Progenitor cell of endocrine pancreas (in vitro differentiated cells): ENCODE results near the gene IQCK. TPM values are rescaled to one million over a fixed set of nuclear protein-coding genes. Genes with fewer than 3 reads are reported as not detected.
A peak's percentile ranks its signal among the peaks of the same experiment; 100 is the strongest.

Experiments used
- DNase-seq: peaks from one replicate; pipeline ENCODE4 v3.0.0; 2021; ENCODE audit warnings: low spot score; ENCODE audit not compliant: unreplicated experiment
- H3K27ac Mint-ChIP-seq: 2 replicates; pipeline ENCODE4 v1.8.0; 2021; ENCODE audit warnings: mild to moderate bottlenecking, moderate library complexity, mixed read lengths
- H3K27me3 Mint-ChIP-seq: 2 replicates; pipeline ENCODE4 v1.8.0; 2021; ENCODE audit warnings: mixed read lengths
- H3K36me3 Mint-ChIP-seq: 2 replicates; pipeline ENCODE4 v1.8.0; 2022; ENCODE audit warnings: mixed read lengths; ENCODE audit not compliant: insufficient read depth
- H3K4me1 Mint-ChIP-seq: 2 replicates; pipeline ENCODE4 v1.8.0; 2021; ENCODE audit warnings: low read depth, mixed read lengths
- H3K4me3 Mint-ChIP-seq: 2 replicates; pipeline ENCODE4 v1.8.0; 2021; ENCODE audit warnings: low read depth, mild to moderate bottlenecking, moderate library complexity, mixed read lengths
- H3K9me3 Mint-ChIP-seq: 2 replicates; pipeline ENCODE4 v1.8.0; 2021; ENCODE audit warnings: low read depth, mixed read lengths
- CTCF ChIP-seq: fragments of 200-600 bp; sonication (generic); IDR thresholded peaks from one replicate; pipeline ENCODE4 v1.5.0; 2021; ENCODE audit warnings: antibody characterized with exemption, mild to moderate bottlenecking; ENCODE audit not compliant: unreplicated experiment
- total RNA-seq: library from RNA; stranded (reverse); gene quantifications from 2 replicates; pipeline ENCODE4 v1.2.1, GENCODE V29; 2021

IQCK gene
- total RNA-seq, 1 donor from 2014 or later: 33.2 TPM

DNA sequence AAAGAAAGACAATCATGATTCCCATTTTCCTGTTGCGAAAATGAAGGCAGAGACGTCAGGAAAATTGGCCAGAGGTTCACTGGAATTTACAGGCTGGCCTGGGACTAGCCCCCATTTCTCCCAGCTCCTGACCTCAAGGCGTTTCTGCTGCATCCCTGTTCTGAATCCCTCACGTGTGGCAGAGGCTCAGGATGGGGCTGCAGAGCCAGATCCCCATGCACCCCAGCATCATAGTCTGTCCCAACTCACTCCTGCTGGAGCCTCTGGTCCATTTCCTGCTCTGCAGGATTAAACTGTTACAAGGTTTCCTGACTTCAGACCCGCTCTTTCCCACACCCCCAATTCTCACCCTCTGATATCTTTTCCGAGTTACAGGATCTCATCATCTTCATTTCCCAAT, 163.7 kb downstream of the IQCK start:
- no peak overlapping the region for H3K4me3 Mint-ChIP-seq
- no peak for TF ChIP-seq CTCF
- peak overlapping the region; percentile 81 for H3K27ac Mint-ChIP-seq
- DNase-seq: no peak
- H3K9me3 Mint-ChIP-seq: no peaks in the 10 kb centered on the region
- H3K36me3 Mint-ChIP-seq: peaks cover 4% of the 10 kb centered on the region
- peaks cover 18% of the 10 kb centered on the region for H3K4me1 Mint-ChIP-seq
- H3K27me3 Mint-ChIP-seq: peaks cover 16% of the 10 kb centered on the region

- peaks cover 4% of the 10 kb centered on the region for H3K36me3 Mint-ChIP-seq
- DNase-seq: no peak
- TF ChIP-seq CTCF: no peak
- peak overlapping the region; percentile 84 for H3K4me3 Mint-ChIP-seq
- H3K27me3 Mint-ChIP-seq: peaks cover 20% of the 10 kb centered on the region
- peaks cover 18% of the 10 kb centered on the region for H3K4me1 Mint-ChIP-seq
- H3K9me3 Mint-ChIP-seq: no peaks in the 10 kb centered on the region
- H3K27ac Mint-ChIP-seq: peak overlapping the region; percentile 81
Observed at GRCh38 chr16:19882186-19882585, 164.1 kb downstream of the IQCK start.

GRCh38 chr16:19882646-19883045, 164.6 kb downstream of the IQCK start:
- Mint-ChIP-seq H3K27ac (peak overlapping the region; percentile 91), H3K9me3 (no peaks in the 10 kb centered on the region), H3K4me1 (peaks cover 18% of the 10 kb centered on the region), H3K27me3 (peaks cover 21% of the 10 kb centered on the region), H3K4me3 (peak overlapping the region; percentile 84), H3K36me3 (peaks cover 4% of the 10 kb centered on the region)
- no peak for DNase-seq
- no peak for TF ChIP-seq CTCF

- peaks cover 18% of the 10 kb centered on the region for H3K4me1 Mint-ChIP-seq
- H3K36me3 Mint-ChIP-seq: peaks cover 4% of the 10 kb centered on the region
Observed at GRCh38 chr16:19883296-19883965, 165.4 kb downstream of the IQCK start.

DNA sequence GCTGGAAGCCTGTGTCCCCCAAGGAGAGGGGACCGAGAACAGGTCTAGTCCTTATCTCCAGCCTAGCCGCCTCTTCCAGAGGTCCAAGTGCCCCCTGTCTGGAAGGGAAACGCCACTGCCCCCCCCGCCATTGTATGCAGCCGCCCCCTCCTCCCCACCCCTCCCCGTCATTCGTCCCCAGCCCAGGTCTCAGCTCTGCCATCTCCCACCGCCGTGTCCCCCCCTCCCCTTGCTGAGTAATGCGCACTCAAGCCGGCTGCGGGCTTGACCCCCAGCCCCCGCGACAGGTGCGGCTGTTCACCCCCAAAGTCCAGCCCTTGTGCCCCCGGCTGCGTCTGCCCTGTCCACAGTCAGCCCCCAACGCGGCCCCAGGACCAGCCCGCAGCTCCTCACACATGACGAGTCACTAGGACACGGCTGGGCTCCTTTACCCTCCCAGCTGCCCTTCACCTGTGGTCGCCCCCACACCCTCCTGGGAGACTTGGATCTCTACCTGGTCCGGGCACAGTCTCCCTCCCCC, 166.0 kb downstream of the IQCK start:
- Mint-ChIP-seq H3K27ac (peak overlapping the region; percentile 33), H3K9me3 (no peaks in the 10 kb centered on the region), H3K36me3 (peaks cover 4% of the 10 kb centered on the region), H3K4me1 (peaks cover 18% of the 10 kb centered on the region), H3K4me3 (peak overlapping the region; percentile 84), H3K27me3 (peaks cover 21% of the 10 kb centered on the region)
- DNase-seq: peak; percentile 25
- TF ChIP-seq CTCF: no peak

More at GRCh38 chr16:19883296-19883965, 165.4 kb downstream of the IQCK start:
- Mint-ChIP-seq H3K27ac (peak overlapping the region; percentile 91), H3K27me3 (peaks cover 21% of the 10 kb centered on the region), H3K9me3 (no peaks in the 10 kb centered on the region), H3K4me3 (peak overlapping the region; percentile 84)
- TF ChIP-seq CTCF: no peak
- DNase-seq: peak; percentile 45
